HG02852 (cell line): ENCODE results near the gene CNBD2.
"Not testable (repeated sequence)": the region's sequence is repeated elsewhere in the genome, so short reads cannot be mapped to it uniquely, and the experiment has no call there.

ENCODE experiments used
- ATAC-seq: cut with Tn5 transposase; IDR thresholded peaks from one replicate; pipeline ENCODE4 v1.9.1; 2021; ENCODE audit warnings: mild to moderate bottlenecking, moderate library complexity; ENCODE audit not compliant: unreplicated experiment

CNBD2 gene

DNA sequence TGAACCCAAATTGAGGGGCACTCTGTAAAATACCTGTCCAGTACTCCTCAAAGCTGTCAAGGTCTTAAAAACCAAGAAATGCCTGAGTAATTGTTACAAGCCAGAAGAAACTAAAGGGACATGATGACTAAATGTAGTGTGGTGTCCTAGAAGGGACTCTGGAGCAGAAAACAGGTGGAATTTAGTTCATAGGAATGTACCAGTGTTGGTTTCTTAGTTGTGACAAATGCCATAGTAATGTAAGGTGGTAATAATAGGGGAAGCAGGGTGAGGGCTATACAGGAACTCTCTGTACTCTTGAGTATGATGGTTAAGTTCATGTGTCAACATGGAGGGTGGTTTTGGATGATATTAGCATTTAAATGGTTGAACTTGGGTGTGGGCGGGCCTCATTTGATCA is 92.3 kb downstream of the CNBD2 start:
- ATAC-seq: no peak

DNA sequence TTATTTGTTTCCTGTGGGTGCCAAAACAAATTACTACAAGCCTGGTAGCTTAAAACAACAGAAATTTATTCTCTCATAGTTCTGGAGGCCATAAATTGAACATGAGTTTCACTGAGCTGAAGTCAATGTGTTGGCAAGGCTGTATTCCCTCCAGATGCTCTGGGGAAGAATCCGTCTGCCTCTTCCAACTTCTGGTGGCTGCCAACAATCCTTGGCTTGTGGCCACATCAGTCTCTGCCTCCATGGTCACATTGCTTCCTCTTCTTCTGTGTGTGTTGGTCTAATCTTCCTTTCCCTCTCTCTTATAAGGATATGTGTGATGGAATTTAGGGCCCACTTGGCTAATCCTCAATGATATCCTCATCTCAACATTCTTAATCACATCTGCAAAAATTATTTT is 93.4 kb downstream of the CNBD2 start:
- ATAC-seq: no peak

- ATAC-seq: no peak
Measured at GRCh38 chr20:36062799-36063198, 94.4 kb downstream of the CNBD2 start.

DNA sequence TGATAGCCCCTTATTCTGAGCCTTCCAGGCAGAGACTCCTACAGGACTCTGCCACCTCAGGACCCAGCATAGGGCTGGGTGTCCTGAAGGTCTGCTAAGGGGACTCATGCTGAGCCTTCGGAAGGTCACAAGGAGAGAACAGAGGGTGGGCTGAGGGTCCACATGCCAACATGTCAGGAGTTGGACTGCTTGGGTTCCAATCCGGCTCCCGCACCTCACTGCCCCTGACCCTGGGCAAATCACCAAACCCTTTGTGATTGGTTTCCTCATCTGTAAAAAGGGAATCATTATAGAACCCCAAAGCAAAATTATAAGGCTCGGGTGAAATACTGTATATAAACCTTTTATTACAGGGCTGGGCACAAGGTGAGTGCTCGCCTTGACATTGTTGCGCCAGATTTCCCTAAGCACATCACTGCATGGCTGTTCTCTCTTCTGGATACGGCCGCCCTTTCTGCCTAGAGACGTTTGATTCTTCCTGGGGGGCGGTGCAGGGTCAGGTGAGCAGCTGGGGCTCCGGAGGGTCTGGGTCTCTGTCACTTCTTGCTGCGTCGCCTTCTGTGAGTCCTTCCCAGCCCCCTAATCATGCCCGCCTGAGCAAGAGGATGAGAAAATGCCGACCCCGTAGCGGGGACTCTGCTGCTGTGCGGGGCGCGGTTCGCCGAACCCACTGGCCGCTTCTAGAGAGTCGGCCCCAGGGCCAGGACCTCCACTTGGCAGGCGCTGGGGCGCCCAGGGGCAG is 95.7 kb downstream of the CNBD2 start:
- no peak for ATAC-seq

DNA sequence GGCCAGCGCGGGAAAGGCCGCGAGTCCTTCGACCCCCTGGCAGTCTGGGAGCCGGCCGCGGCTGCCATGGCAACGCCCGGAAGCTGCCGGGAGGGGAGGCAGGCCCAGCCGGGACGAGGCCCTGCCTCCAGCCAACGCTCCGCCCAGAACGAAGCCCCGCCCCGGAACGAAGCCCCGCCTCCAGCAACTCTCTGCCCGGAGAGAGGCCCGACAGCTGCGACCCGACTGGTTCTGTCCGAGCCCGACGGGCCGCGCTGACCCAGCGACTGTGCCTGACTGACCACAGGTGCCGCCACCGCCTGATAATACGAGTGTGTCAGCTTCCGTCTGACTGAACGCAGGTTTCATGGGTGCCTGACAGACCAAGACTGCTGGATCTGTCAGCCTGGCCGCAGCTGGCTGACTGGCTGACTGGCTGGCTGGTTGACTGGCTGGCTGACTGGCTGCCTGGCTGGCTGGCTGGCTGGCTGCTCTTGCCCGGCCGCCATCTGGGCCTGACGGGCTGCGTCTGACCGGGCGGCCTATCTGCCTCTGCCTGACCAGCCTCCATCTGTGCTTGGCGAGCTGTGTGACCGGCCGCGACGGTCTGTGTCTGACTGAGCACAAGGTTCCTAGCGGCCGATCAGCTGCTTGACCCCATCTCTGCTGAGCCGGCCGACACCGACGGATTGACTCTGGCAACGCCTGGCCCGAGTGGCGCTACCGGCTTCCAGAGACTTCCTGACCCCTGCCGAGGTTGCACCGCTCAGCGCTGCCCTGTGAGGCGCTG is 96.5 kb downstream of the CNBD2 start:
- peak; percentile 94 for ATAC-seq

- ATAC-seq: no peak
Measured at GRCh38 chr20:36065427-36065998, 97.1 kb downstream of the CNBD2 start.

- ATAC-seq: no peak
Measured at GRCh38 chr20:36066777-36067176, 98.4 kb downstream of the CNBD2 start.

DNA sequence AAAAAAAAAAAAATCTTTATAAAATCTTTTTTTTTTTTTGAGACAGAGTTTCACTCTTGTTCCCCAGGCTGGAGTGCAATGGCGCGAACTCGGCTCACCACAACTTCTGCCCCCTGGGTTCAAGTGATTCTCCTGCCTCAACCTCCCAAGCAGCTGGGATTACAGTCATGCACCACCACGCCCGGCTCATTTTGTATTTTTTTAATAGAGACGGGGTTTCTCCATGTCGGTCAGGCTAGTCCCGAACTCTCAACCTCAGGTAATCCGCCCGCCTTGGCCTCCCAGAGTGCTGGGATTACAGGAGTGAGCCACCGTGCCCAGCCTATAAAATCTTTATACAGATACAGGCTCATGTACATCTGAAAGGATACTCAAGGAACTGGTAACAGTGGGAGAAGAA is 100.1 kb downstream of the CNBD2 start:
- not testable (repeated sequence) for ATAC-seq

GRCh38 chr20:36070451-36070850 is 102.1 kb downstream of the CNBD2 start:
- ATAC-seq: no peak

GRCh38 chr20:36071848-36072247 is 103.5 kb downstream of the CNBD2 start:
- ATAC-seq: no peak

DNA sequence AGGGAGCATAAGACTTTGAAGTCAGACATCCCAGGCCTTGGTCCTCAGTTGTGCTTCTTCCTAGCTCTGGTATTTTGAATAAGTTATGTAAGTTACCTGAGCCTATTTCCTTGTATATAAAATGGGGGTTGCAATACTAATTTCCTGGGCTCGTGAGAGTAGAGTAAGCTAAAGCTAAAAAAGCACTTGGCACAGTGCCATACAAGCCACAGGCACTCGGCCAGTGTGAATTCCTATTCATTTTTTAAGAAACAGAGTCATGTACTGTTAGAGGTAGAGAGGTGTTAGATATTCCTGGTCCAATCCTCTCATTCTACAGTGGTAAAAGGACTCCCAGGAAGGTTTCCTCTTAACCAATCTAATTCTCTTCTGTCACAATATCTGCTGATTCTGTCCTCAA is 106.6 kb downstream of the CNBD2 start:
- ATAC-seq: no peak

DNA sequence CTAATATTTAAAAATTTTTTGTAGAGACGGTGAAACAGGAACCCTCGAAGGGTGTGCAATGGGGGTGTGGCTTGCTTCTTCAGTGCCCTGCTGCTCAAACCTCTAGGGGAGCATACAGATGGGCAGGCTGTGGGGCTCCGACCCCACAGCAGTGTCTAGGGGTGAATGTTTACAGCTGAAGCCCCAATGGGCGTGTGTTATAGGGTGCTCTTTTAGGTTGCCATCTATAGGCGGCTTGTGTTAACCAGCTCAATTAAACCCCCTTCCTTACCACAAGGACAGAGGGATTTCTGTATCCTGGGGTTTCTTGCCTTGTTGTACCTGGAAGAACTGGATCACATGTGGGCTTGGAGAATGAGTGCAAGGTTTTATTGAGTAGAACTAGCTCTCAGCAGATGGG is 109.4 kb downstream of the CNBD2 start:
- ATAC-seq: not testable (repeated sequence)

GRCh38 chr20:36079486-36079885 is 111.1 kb downstream of the CNBD2 start:
- ATAC-seq: no peak

DNA sequence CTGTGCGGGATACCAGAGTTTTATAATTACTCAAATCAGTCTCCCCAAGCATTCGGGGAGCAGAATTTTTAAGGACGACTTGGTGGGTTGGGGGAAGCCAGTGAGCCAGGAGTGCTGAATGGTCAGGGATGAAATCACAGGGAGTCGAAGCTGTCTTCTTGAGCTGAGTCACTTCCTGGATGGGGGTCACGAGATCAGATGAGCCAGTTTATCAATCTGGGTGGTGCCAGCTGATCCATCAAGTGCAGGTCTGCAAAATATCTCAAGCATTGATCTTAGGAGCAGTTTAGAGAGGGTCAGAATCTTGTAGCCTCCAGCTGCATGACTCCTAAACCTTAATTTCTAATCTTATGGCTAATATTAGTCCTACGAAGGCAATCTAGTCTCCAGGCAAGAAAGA is 111.6 kb downstream of the CNBD2 start:
- ATAC-seq: not testable (repeated sequence)
